H9 (cell line): ENCODE results near the gene KLRK1. TPM values are rescaled to one million over a fixed set of nuclear protein-coding genes. Genes with fewer than 3 reads are reported as not detected.

Experiments used
- DNase-seq: peaks from one replicate; pipeline ENCODE4 v3.0.0-alpha.2; 2017
- H2AFZ ChIP-seq: one replicate; pipeline ENCODE4 v1.6.1; 2013; ENCODE audit warnings: mild to moderate bottlenecking, low read length, control low read depth, moderate library complexity
- H2AK5ac ChIP-seq: 2 replicates; pipeline ENCODE4 v1.6.1; 2013; ENCODE audit warnings: low read length, control low read depth, mixed read lengths; ENCODE audit not compliant: insufficient read length
- H2BK120ac ChIP-seq: one replicate; pipeline ENCODE4 v1.6.1; 2013; ENCODE audit warnings: low read depth, mild to moderate bottlenecking, low read length, control low read depth, inconsistent platforms; ENCODE audit not compliant: poor library complexity, severe bottlenecking
- H2BK12ac ChIP-seq: 2 replicates; pipeline ENCODE4 v1.6.1; 2013; ENCODE audit warnings: low read length, control low read depth, mixed read lengths, low read depth; ENCODE audit not compliant: insufficient read length
- H2BK15ac ChIP-seq: 2 replicates; pipeline ENCODE4 v1.6.1; 2013; ENCODE audit warnings: low read depth, low read length, control low read depth
- H2BK20ac ChIP-seq: one replicate; pipeline ENCODE4 v1.6.1; 2013; ENCODE audit warnings: low read depth, mild to moderate bottlenecking, low read length, control low read depth, inconsistent platforms; ENCODE audit not compliant: poor library complexity, severe bottlenecking
- H2BK5ac ChIP-seq: 2 replicates; pipeline ENCODE4 v1.6.1; 2013; ENCODE audit warnings: low read length, control low read depth, mixed read lengths; ENCODE audit not compliant: insufficient read length
- H3K14ac ChIP-seq: 2 replicates; pipeline ENCODE4 v1.6.1; 2013; ENCODE audit warnings: low read length, control low read depth; ENCODE audit not compliant: insufficient read depth
- H3K18ac ChIP-seq: 2 replicates; pipeline ENCODE4 v1.6.1; 2013; ENCODE audit warnings: low read depth, mild to moderate bottlenecking, mixed read lengths, low read length, control low read depth; ENCODE audit not compliant: insufficient read length
- H3K23ac ChIP-seq: 2 replicates; pipeline ENCODE4 v1.6.1; 2013; ENCODE audit warnings: low read length, control low read depth, mixed read lengths, low read depth; ENCODE audit not compliant: insufficient read length
- H3K23me2 ChIP-seq: 2 replicates; pipeline ENCODE4 v1.6.1; 2013; ENCODE audit warnings: low read depth, mild to moderate bottlenecking, mixed read lengths, low read length, control low read depth; ENCODE audit not compliant: insufficient read length, poor library complexity, severe bottlenecking
- H3K27ac ChIP-seq: 2 replicates; pipeline ENCODE4 v1.5.1; 2013; ENCODE audit warnings: low read length, control low read depth, mixed read lengths, low read depth; ENCODE audit not compliant: insufficient read length
- H3K27me3 ChIP-seq: 2 replicates; pipeline ENCODE4 v1.6.1; 2013; ENCODE audit warnings: low read length, control low read depth, inconsistent platforms; ENCODE audit not compliant: insufficient read depth
- H3K4ac ChIP-seq: 2 replicates; pipeline ENCODE4 v1.6.1; 2013; ENCODE audit warnings: low read depth, mild to moderate bottlenecking, control low read depth, inconsistent platforms, low read length, moderate library complexity
- H3K4me1 ChIP-seq: 2 replicates; pipeline ENCODE4 v1.6.1; 2013; ENCODE audit warnings: low read length, control low read depth, inconsistent platforms; ENCODE audit not compliant: insufficient read depth
- H3K4me2 ChIP-seq: 2 replicates; pipeline ENCODE4 v1.6.1; 2013; ENCODE audit warnings: low read length, control low read depth, mixed read lengths; ENCODE audit not compliant: insufficient read length, insufficient read depth
- H3K56ac ChIP-seq: 2 replicates; pipeline ENCODE4 v1.6.1; 2013; ENCODE audit warnings: low read depth, mild to moderate bottlenecking, mixed read lengths, low read length, control low read depth; ENCODE audit not compliant: insufficient read length
- H3K79me1 ChIP-seq: 2 replicates; pipeline ENCODE4 v1.6.1; 2013; ENCODE audit warnings: low read depth, mild to moderate bottlenecking, moderate library complexity, low read length, control low read depth, inconsistent platforms; ENCODE audit not compliant: insufficient read depth, poor library complexity, severe bottlenecking
- H3K79me2 ChIP-seq: 2 replicates; pipeline ENCODE4 v1.6.1; 2013; ENCODE audit warnings: low read length, control low read depth, inconsistent platforms; ENCODE audit not compliant: insufficient read depth
- H3K9ac ChIP-seq: 2 replicates; pipeline ENCODE4 v1.6.1; 2013; ENCODE audit warnings: low read length, control low read depth, mixed read lengths; ENCODE audit not compliant: insufficient read length; ENCODE audit errors: extremely low read depth
- H3K9me3 ChIP-seq: one replicate; pipeline ENCODE4 v1.6.1; 2013; ENCODE audit warnings: low read depth, low read length, inconsistent platforms; ENCODE audit not compliant: control insufficient read depth
- H3T11ph ChIP-seq: one replicate; pipeline ENCODE4 v1.6.1; 2013; ENCODE audit warnings: mild to moderate bottlenecking, low read length, control low read depth, inconsistent platforms
- H4K20me1 ChIP-seq: one replicate; pipeline ENCODE4 v1.6.1; 2013; ENCODE audit not compliant: control insufficient read depth, insufficient read length, insufficient read depth
- H4K5ac ChIP-seq: 2 replicates; pipeline ENCODE4 v1.6.1; 2013; ENCODE audit warnings: low read depth, mild to moderate bottlenecking, mixed read lengths, low read length, control low read depth; ENCODE audit not compliant: insufficient read length
- H4K8ac ChIP-seq: replicated peaks from 2 replicates; pipeline ENCODE4 v1.6.1; 2013; ENCODE audit warnings: low read length, control low read depth, mixed read lengths, low read depth; ENCODE audit not compliant: insufficient read length
- H4K91ac ChIP-seq: 2 replicates; pipeline ENCODE4 v1.6.1; 2013; ENCODE audit warnings: low read depth, mild to moderate bottlenecking, moderate library complexity, mixed read lengths, low read length, control low read depth; ENCODE audit not compliant: insufficient read length
- H3K27ac Mint-ChIP-seq, 3 experiments: 2 replicates in 2 of 3; 3 replicates in 1 of 3; pipeline ENCODE4 v1.8.0; 2020 to 2021; ENCODE audit warnings: mixed read lengths in 3 of 3, mild to moderate bottlenecking in 1 of 3, moderate library complexity in 1 of 3
- H3K27me3 Mint-ChIP-seq: 2 replicates; pipeline ENCODE4 v1.8.0; 2021; ENCODE audit warnings: low read depth, mild to moderate bottlenecking, moderate library complexity, mixed read lengths
- H3K36me3 Mint-ChIP-seq, 3 experiments: 2 replicates in 2 of 3; 3 replicates in 1 of 3; pipeline ENCODE4 v1.8.0; 2020 to 2021; ENCODE audit warnings: low read depth in 3 of 3, mixed read lengths in 3 of 3; ENCODE audit not compliant: insufficient read depth in 1 of 3
- H3K4me1 Mint-ChIP-seq, 2 experiments: 2 replicates each; pipeline ENCODE4 v1.8.0; 2020; ENCODE audit warnings: mixed read lengths in 2 of 2
- H3K4me3 Mint-ChIP-seq, 2 experiments: 2 replicates in 1 of 2; 3 replicates in 1 of 2; pipeline ENCODE4 v1.8.0; 2020 to 2021; ENCODE audit warnings: mild to moderate bottlenecking in 2 of 2, mixed read lengths in 2 of 2, moderate library complexity in 1 of 2
- H3K9me3 Mint-ChIP-seq, 2 experiments: 2 replicates in 1 of 2; 3 replicates in 1 of 2; pipeline ENCODE4 v1.8.0; 2020; ENCODE audit warnings: mild to moderate bottlenecking in 2 of 2, mixed read lengths in 2 of 2, moderate library complexity in 1 of 2
- WGBS: extraction: QIAGEN DNeasy Blood & Tissue Kit; methylation state at CpG from one replicate; pipeline ENCODE4 v1.1.7; 2013; ENCODE audit warnings: missing lambda C conversion rate, low lambda C conversion rate, mixed read lengths; ENCODE audit not compliant: insufficient read length; ENCODE audit errors: extremely low coverage; 5-methylcytosine and 5-hydroxymethylcytosine counted together
- total RNA-seq: library from RNA; stranded (reverse); gene quantifications from 2 replicates; pipeline ENCODE4 v1.2.1, GENCODE V29; 2021
- TF ChIP-seq, protein P1 (sequence below): fragments of 200-600 bp; sonication (generic); conservative IDR thresholded peaks from 3 replicates; pipeline ENCODE4 v1.8.0; 2021; ENCODE audit warnings: antibody characterized with exemption, mild to moderate bottlenecking

KLRK1 gene
- total RNA-seq, 1 experiment from 2014 or later = not detected

DNA sequence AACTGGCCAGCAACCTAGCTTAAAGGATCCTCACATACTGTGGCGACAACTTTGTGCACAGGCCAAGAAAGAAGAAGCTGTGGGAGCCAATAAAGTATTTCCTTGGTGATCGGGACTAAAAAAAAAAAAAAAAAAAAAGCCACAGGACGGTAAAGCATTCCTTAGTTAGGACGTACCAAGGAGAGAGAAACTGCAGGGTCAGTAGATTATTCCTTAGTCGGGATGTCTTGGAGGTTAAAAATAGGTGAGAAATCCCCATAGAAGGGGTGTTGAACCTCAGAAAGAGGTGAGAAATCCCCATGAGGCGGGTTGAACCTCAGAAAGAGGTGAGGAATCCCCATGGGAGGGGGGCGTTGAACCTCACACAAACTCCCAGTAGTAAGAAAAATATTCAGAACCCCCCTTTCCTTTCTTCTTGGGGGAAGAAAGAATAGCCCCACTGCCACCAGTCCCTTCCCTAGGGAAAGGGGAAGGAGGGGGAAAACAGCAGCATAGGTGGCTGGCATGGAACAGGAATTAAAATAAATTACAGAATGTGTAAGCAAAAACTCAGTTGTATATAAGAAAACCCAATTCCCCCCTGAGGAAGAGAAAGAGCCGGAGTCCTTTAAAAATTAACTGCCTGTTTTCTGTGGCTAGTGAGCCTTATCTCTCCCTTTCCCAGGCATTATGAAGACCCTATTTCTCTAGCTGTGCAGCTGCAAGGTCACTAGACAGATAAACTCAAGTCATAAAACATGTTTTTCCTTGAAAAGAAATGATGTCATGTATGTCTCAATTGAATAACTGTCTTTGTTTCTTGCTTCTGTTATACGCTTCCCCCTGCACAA lies 26.8 kb downstream of the KLRK1 start:
- Histone ChIP-seq H3K18ac (peak overlapping the region; percentile 29), H3T11ph (no peak overlapping the region), H3K27ac (no peak overlapping the region), H2AFZ (no peak overlapping the region), H2BK15ac (no peak overlapping the region), H3K4me1 (peaks cover 15% of the 10 kb centered on the region; the same call in 1 of the 2 replicates), H3K4me2 (peak overlapping the region; percentile 99), H3K23me2 (peaks cover 12% of the 10 kb centered on the region), H3K79me2 (no peaks in the 10 kb centered on the region), H4K91ac (no peak overlapping the region), H2BK20ac (no peak overlapping the region), H2BK5ac (no peak overlapping the region), H2BK120ac (no peak overlapping the region), H3K4ac (no peak overlapping the region), H3K9me3 (no peaks in the 10 kb centered on the region), H4K20me1 (no peaks in the 10 kb centered on the region), H3K79me1 (no peaks in the 10 kb centered on the region), H3K27me3 (no peaks in the 10 kb centered on the region), H3K56ac (no peak overlapping the region), H2AK5ac (no peak overlapping the region), H2BK12ac (no peak overlapping the region), H4K5ac (no peak overlapping the region), H3K23ac (no peak overlapping the region), H3K9ac (no peak overlapping the region), H3K14ac (no peak overlapping the region), H4K8ac (no peak overlapping the region)
- TF ChIP-seq, protein P1, sequence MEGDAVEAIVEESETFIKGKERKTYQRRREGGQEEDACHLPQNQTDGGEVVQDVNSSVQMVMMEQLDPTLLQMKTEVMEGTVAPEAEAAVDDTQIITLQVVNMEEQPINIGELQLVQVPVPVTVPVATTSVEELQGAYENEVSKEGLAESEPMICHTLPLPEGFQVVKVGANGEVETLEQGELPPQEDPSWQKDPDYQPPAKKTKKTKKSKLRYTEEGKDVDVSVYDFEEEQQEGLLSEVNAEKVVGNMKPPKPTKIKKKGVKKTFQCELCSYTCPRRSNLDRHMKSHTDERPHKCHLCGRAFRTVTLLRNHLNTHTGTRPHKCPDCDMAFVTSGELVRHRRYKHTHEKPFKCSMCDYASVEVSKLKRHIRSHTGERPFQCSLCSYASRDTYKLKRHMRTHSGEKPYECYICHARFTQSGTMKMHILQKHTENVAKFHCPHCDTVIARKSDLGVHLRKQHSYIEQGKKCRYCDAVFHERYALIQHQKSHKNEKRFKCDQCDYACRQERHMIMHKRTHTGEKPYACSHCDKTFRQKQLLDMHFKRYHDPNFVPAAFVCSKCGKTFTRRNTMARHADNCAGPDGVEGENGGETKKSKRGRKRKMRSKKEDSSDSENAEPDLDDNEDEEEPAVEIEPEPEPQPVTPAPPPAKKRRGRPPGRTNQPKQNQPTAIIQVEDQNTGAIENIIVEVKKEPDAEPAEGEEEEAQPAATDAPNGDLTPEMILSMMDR = no peak
- peaks cover 3 to 18% (median 5%) of the 10 kb centered on the region in 3 experiments; a peak in 6 of 7 replicates for H3K36me3 Mint-ChIP-seq
- DNase-seq = no peak
- H3K9me3 Mint-ChIP-seq = peaks cover 5 to 9% of the 10 kb centered on the region in 2 experiments; a peak in 3 of 5 replicates
- peak overlapping the region in 2 of 3 experiments; percentile 34 to 65; a peak in 2 of 7 replicates for H3K27ac Mint-ChIP-seq
- no peak overlapping the region; a peak in 1 of 5 replicates for H3K4me3 Mint-ChIP-seq
- H3K4me1 Mint-ChIP-seq = peaks cover 30 to 32% of the 10 kb centered on the region in 2 experiments
- no CpG with 5 or more reads among the region's 9 CpGs for WGBS
- no peaks in the 10 kb centered on the region; the same call in 1 of the 2 replicates for H3K27me3 Mint-ChIP-seq
